ENCODE measurements around the gene URI1.

Gene URI1

DNA sequence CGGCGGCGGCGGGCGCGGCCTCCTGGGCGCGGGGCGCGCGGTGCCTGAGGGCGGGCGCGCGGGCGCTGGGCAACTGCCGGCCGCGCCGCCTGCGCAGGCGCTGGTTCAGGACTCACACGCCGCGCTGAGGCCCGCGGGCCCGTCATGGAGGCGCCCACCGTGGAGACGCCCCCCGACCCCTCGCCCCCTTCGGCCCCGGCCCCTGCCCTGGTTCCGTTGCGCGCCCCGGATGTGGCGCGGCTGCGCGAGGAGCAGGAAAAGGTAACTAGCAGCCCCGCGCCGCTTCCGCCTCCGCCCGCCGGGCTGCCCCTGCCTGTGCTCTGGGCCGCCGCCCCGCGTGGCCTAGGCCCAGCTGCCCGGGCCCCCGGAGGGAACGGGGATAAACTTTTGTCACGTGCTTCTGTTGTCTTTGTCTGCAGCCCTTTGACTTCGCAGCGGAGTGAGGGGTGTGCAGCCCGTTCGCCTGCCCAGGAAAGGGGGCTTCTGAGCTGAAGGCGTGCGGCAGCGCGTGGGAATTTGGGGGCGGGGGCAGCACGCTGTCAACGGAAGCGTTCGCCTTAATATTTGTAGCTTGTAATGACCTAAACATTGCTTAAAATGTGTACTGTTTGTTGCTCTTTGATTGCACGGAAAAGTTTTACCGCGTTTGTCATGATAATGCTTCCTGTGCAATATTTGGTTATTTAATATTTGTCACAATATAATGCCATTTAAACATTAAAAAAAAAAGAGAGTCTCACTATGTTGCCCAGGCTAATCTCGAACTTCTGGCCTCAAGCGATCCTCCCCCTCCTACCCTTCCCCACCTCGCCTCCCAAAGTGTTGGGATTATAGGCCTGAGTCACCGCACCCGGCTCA lies 594 bp downstream of the URI1 start:
- no peaks in the 10 kb centered on the region for H3K9me3 ChIP-seq (ENCODE audit: control insufficient read depth, insufficient read depth, low read depth, low read length)
- ChIA-PET CTCF (interaction anchor here (0.6 to 2.2 kb wide), 10 partner anchors 24 to 707 kb away, joined by 3 to 20 read pairs (median 4); no protein-coding TSS in a partner anchor), POLR2A (interaction anchor here (0.7 to 2.5 kb wide), 7 partner anchors 16 to 103 kb away, joined by 3 to 15 read pairs (median 8); no protein-coding TSS in a partner anchor)
- no peaks in the 10 kb centered on the region for H3K36me3 ChIP-seq (ENCODE audit: control insufficient read depth in 2 of 2, insufficient read depth in 1 of 2, low read length in 2 of 2)
- peak overlapping the region; percentile 79 for H3K4me3 ChIP-seq (ENCODE audit: low read depth, low read length)
- H3K4me1 ChIP-seq (ENCODE audit: control insufficient read depth, insufficient read depth, low read length): peaks cover 47% of the 10 kb centered on the region
- peak overlapping the region; percentile 93 for H3K27ac ChIP-seq (ENCODE audit: extremely low read depth, low read depth, low read length)
- TF ChIP-seq, protein P1, sequence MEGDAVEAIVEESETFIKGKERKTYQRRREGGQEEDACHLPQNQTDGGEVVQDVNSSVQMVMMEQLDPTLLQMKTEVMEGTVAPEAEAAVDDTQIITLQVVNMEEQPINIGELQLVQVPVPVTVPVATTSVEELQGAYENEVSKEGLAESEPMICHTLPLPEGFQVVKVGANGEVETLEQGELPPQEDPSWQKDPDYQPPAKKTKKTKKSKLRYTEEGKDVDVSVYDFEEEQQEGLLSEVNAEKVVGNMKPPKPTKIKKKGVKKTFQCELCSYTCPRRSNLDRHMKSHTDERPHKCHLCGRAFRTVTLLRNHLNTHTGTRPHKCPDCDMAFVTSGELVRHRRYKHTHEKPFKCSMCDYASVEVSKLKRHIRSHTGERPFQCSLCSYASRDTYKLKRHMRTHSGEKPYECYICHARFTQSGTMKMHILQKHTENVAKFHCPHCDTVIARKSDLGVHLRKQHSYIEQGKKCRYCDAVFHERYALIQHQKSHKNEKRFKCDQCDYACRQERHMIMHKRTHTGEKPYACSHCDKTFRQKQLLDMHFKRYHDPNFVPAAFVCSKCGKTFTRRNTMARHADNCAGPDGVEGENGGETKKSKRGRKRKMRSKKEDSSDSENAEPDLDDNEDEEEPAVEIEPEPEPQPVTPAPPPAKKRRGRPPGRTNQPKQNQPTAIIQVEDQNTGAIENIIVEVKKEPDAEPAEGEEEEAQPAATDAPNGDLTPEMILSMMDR (tag by site-specific recombination; IDR thresholded peaks at IDR 0.05): peak; percentile 62; the same call in 1 of the 2 replicates
- TF ChIP-seq ZNF585B (tag by site-specific recombination; IDR thresholded peaks at IDR 0.05): no peak
- TF ChIP-seq IKZF3 (tag by site-specific recombination; IDR thresholded peaks at IDR 0.05): no peak
- no peak for TF ChIP-seq ZNF777 (tag by site-specific recombination; IDR thresholded peaks at IDR 0.05; ENCODE audit: borderline replicate concordance)
- TF ChIP-seq, protein P2, sequence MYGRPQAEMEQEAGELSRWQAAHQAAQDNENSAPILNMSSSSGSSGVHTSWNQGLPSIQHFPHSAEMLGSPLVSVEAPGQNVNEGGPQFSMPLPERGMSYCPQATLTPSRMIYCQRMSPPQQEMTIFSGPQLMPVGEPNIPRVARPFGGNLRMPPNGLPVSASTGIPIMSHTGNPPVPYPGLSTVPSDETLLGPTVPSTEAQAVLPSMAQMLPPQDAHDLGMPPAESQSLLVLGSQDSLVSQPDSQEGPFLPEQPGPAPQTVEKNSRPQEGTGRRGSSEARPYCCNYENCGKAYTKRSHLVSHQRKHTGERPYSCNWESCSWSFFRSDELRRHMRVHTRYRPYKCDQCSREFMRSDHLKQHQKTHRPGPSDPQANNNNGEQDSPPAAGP (tag by site-specific recombination; IDR thresholded peaks at IDR 0.05): peak; percentile 83
- no peak for TF ChIP-seq SCRT1 (tag by site-specific recombination; IDR thresholded peaks at IDR 0.05; ENCODE audit: borderline replicate concordance)
- peak; percentile 97 for TF ChIP-seq ZNF121 (tag by site-specific recombination; IDR thresholded peaks at IDR 0.05)
- TF ChIP-seq, protein P3, sequence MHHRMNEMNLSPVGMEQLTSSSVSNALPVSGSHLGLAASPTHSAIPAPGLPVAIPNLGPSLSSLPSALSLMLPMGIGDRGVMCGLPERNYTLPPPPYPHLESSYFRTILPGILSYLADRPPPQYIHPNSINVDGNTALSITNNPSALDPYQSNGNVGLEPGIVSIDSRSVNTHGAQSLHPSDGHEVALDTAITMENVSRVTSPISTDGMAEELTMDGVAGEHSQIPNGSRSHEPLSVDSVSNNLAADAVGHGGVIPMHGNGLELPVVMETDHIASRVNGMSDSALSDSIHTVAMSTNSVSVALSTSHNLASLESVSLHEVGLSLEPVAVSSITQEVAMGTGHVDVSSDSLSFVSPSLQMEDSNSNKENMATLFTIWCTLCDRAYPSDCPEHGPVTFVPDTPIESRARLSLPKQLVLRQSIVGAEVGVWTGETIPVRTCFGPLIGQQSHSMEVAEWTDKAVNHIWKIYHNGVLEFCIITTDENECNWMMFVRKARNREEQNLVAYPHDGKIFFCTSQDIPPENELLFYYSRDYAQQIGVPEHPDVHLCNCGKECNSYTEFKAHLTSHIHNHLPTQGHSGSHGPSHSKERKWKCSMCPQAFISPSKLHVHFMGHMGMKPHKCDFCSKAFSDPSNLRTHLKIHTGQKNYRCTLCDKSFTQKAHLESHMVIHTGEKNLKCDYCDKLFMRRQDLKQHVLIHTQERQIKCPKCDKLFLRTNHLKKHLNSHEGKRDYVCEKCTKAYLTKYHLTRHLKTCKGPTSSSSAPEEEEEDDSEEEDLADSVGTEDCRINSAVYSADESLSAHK (tag by site-specific recombination; IDR thresholded peaks at IDR 0.05): no peak
- peak; percentile 68; the same call in 1 of the 2 replicates for TF ChIP-seq ZFP37 (tag by site-specific recombination; IDR thresholded peaks at IDR 0.05)
- TF ChIP-seq ZNF335 (tag by site-specific recombination; conservative IDR thresholded peaks at IDR 0.05): peak; percentile 99
- peak; percentile 99 for TF ChIP-seq ZXDB (tag by site-specific recombination; IDR thresholded peaks at IDR 0.05)
- TF ChIP-seq, protein P4, sequence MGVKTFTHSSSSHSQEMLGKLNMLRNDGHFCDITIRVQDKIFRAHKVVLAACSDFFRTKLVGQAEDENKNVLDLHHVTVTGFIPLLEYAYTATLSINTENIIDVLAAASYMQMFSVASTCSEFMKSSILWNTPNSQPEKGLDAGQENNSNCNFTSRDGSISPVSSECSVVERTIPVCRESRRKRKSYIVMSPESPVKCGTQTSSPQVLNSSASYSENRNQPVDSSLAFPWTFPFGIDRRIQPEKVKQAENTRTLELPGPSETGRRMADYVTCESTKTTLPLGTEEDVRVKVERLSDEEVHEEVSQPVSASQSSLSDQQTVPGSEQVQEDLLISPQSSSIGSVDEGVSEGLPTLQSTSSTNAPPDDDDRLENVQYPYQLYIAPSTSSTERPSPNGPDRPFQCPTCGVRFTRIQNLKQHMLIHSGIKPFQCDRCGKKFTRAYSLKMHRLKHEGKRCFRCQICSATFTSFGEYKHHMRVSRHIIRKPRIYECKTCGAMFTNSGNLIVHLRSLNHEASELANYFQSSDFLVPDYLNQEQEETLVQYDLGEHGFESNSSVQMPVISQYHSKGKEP (tag by site-specific recombination; IDR thresholded peaks at IDR 0.05): no peak
- TF ChIP-seq, protein P5, sequence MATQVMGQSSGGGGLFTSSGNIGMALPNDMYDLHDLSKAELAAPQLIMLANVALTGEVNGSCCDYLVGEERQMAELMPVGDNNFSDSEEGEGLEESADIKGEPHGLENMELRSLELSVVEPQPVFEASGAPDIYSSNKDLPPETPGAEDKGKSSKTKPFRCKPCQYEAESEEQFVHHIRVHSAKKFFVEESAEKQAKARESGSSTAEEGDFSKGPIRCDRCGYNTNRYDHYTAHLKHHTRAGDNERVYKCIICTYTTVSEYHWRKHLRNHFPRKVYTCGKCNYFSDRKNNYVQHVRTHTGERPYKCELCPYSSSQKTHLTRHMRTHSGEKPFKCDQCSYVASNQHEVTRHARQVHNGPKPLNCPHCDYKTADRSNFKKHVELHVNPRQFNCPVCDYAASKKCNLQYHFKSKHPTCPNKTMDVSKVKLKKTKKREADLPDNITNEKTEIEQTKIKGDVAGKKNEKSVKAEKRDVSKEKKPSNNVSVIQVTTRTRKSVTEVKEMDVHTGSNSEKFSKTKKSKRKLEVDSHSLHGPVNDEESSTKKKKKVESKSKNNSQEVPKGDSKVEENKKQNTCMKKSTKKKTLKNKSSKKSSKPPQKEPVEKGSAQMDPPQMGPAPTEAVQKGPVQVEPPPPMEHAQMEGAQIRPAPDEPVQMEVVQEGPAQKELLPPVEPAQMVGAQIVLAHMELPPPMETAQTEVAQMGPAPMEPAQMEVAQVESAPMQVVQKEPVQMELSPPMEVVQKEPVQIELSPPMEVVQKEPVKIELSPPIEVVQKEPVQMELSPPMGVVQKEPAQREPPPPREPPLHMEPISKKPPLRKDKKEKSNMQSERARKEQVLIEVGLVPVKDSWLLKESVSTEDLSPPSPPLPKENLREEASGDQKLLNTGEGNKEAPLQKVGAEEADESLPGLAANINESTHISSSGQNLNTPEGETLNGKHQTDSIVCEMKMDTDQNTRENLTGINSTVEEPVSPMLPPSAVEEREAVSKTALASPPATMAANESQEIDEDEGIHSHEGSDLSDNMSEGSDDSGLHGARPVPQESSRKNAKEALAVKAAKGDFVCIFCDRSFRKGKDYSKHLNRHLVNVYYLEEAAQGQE (tag by site-specific recombination; IDR thresholded peaks at IDR 0.05): no peak; the same call in 1 of the 2 replicates
- TF ChIP-seq YY2 (tag by site-specific recombination; IDR thresholded peaks at IDR 0.05): 0 out of 2 replicates have a peak, but pooled peaks have one; percentile 19
- TF ChIP-seq ZNF341 (tag by site-specific recombination; IDR thresholded peaks at IDR 0.05; ENCODE audit: low read depth): peak; percentile 68; the same call in 1 of the 2 replicates
- no peak for TF ChIP-seq ZNF654 (tag by site-specific recombination; IDR thresholded peaks at IDR 0.05; ENCODE audit: low read depth)
- peak; percentile 27; the same call in 1 of the 2 replicates for TF ChIP-seq ZNF394 (tag by site-specific recombination; IDR thresholded peaks at IDR 0.05; ENCODE audit: borderline replicate concordance)
- TF ChIP-seq ZFP3 (tag by site-specific recombination; IDR thresholded peaks at IDR 0.05; ENCODE audit: low read depth): no peak
- no peak for TF ChIP-seq ZNF626 (tag by site-specific recombination; IDR thresholded peaks at IDR 0.05)
- TF ChIP-seq RBAK (tag by site-specific recombination; IDR thresholded peaks at IDR 0.05): no peak; the same call in 1 of the 2 replicates
- no peak for TF ChIP-seq ZNF350 (tag by site-specific recombination; IDR thresholded peaks at IDR 0.05)
- TF ChIP-seq FEZF1 (tag by site-specific recombination; IDR thresholded peaks at IDR 0.05): no peak
- TF ChIP-seq MEIS1 (CRISPR knock-in tag; IDR thresholded peaks at IDR 0.05; ENCODE audit: borderline replicate concordance): no peak

All from HEK293 (cell line).